ENCODE measurements around the gene COL4A1.

DNA sequence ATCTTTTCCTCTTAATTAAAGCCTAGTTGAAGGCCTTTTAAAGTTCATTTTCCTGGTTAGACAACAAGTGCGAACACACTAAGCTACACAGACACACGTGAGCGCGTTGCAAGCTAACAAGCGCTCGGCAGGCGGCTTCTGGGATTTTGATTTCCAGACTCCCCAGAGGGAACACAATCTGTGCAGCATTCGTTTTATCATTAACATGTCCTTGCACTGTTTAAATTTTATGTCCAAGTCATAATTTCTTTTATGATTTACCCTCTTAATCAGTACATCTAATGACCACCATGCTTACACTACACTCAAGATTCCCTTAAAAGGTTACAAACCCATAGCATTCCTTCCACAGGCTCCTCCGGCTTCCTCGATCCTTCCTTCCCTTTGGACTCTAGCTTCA, 16.8 kb downstream of the COL4A1 start:
- TF ChIP-seq POLR2AphosphoS5 (IDR thresholded peaks at IDR 0.05; ENCODE audit: low read depth, low read length) (no peak), TAF1 (IDR thresholded peaks at IDR 0.05; ENCODE audit: borderline replicate concordance, insufficient read depth, low read length) (no peak), SIN3A (IDR thresholded peaks at IDR 0.05; ENCODE audit: borderline replicate concordance, insufficient read depth, low read length) (no peak)
- TF ChIP-seq, protein P1, sequence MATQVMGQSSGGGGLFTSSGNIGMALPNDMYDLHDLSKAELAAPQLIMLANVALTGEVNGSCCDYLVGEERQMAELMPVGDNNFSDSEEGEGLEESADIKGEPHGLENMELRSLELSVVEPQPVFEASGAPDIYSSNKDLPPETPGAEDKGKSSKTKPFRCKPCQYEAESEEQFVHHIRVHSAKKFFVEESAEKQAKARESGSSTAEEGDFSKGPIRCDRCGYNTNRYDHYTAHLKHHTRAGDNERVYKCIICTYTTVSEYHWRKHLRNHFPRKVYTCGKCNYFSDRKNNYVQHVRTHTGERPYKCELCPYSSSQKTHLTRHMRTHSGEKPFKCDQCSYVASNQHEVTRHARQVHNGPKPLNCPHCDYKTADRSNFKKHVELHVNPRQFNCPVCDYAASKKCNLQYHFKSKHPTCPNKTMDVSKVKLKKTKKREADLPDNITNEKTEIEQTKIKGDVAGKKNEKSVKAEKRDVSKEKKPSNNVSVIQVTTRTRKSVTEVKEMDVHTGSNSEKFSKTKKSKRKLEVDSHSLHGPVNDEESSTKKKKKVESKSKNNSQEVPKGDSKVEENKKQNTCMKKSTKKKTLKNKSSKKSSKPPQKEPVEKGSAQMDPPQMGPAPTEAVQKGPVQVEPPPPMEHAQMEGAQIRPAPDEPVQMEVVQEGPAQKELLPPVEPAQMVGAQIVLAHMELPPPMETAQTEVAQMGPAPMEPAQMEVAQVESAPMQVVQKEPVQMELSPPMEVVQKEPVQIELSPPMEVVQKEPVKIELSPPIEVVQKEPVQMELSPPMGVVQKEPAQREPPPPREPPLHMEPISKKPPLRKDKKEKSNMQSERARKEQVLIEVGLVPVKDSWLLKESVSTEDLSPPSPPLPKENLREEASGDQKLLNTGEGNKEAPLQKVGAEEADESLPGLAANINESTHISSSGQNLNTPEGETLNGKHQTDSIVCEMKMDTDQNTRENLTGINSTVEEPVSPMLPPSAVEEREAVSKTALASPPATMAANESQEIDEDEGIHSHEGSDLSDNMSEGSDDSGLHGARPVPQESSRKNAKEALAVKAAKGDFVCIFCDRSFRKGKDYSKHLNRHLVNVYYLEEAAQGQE (IDR thresholded peaks at IDR 0.05; ENCODE audit: insufficient read depth in 1 of 2, low read depth in 2 of 2, low read length in 2 of 2): no peak
